Body of pancreas (tissue), 4 donors: Measurements from ENCODE around the gene CGAS. TPM values are rescaled to one million over a fixed set of nuclear protein-coding genes. Genes with fewer than 3 reads are reported as not detected.

ENCODE experiments used
- ATAC-seq: fragments of 150-250 bp; one replicate; pipeline ENCODE4 v1.9.1; 2016
- DNase-seq, 4 donors: peaks; one replicate each; pipeline ENCODE4 v3.0.0-alpha.2; 2019
- H3K27ac ChIP-seq, 4 donors: fragments of 200-600 bp; sonication (generic); 1 replicate in 3 of 4; 2 replicates in 1 of 4; pipeline versions ENCODE4 v1.5.1 to v1.6.1; 2016 to 2019; ENCODE audit warnings: mild to moderate bottlenecking in 1 of 4, mixed read lengths in 1 of 4, moderate library complexity in 1 of 4
- H3K27me3 ChIP-seq, 2 donors: fragments of 200-600 bp; sonication (generic); one replicate each; pipeline ENCODE4 v1.6.0; 2016; ENCODE audit warnings: mild to moderate bottlenecking in 1 of 2
- H3K36me3 ChIP-seq, 2 donors: fragments of 200-600 bp; sonication (generic); replicated peaks in 1 of 2; 2 replicates each; pipeline ENCODE4 v1.5.1; 2016; ENCODE audit warnings: low read depth in 2 of 2; ENCODE audit not compliant: insufficient read depth in 1 of 2
- H3K4me1 ChIP-seq: fragments of 200-600 bp; sonication (generic); one replicate; pipeline ENCODE4 v1.6.0; 2016
- H3K4me3 ChIP-seq, 2 donors: fragments of 200-600 bp; sonication (generic); 1 replicate in 1 of 2; 2 replicates in 1 of 2; pipeline ENCODE4 v1.5.1; 2016 to 2019
- H3K9me3 ChIP-seq, 3 donors: fragments of 200-600 bp; sonication (generic); 1 replicate in 2 of 3; 2 replicates in 1 of 3; pipeline ENCODE4 v1.5.1; 2016
- POLR2A ChIP-seq, 3 donors: fragments of 450-650 bp; IDR thresholded peaks; one replicate each; pipeline ENCODE4 v1.6.1; 2016; ENCODE audit warnings: antibody characterized with exemption in 3 of 3, mild to moderate bottlenecking in 2 of 3
- WGBS, 2 donors: methylation state at CpG; one replicate each; pipeline ENCODE4 v1.1.5; 2017; 5-methylcytosine and 5-hydroxymethylcytosine counted together
- intact Hi-C: fragments of 100-400 bp; cut with DNase I; formaldehyde crosslinking; loops from one replicate; pipeline ENCODE4 v1.15.1; 2023
- total RNA-seq, 2 donors: library from RNA; depleted of rRNA; stranded (reverse); fragments of >200 nt; gene quantifications; one replicate each; pipeline ENCODE4 v1.1.0, GENCODE V29; 2016
- TF ChIP-seq, protein P1 (sequence below), 7 experiments: fragments of 450-650 bp in 4 of 7; fragments of 200-600 bp in 3 of 7; sonication (generic) in 3 of 7; IDR thresholded peaks; one replicate each; pipeline ENCODE4 v1.5.1; 2016 to 2019; ENCODE audit warnings: antibody characterized with exemption in 7 of 7

The CGAS gene
- total RNA-seq, 2 donors from 2014 or later, result 3.1 to 4.0 TPM

DNA sequence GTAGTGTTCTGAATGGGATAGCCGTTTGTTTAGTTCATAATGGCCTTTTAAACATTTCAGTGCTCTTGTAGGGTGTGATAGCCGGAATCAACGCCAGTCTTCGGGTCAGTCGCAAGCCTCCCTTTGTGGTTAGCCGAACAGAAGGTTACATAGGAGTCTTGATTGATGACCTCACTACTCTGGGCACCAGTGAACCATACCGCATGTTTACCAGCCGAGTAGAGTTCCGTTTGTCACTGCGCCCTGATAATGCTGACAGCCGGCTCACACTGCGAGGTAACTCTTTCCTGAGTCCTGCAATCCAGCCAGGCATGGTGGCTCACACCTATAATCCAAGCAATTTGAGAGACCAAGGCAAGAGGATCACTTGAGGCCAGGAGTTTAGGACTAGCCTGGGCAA is 29.9 kb upstream of the CGAS start:
- Histone ChIP-seq H3K4me3 (no peak overlapping the region), H3K9me3 (no peaks in the 10 kb centered on the region), H3K4me1 (no peaks in the 10 kb centered on the region), H3K27me3 (no peaks in the 10 kb centered on the region), H3K27ac (no peak overlapping the region), H3K36me3 (peaks cover 15 to 28% of the 10 kb centered on the region in 2 donors)
- ATAC-seq, result no peak
- intact Hi-C loops, result no loop called here
- no peak for DNase-seq
- WGBS, 2 donors, result 70 to 86% methylated on average over 12 of the region's 12 CpGs
- TF ChIP-seq, protein P1, sequence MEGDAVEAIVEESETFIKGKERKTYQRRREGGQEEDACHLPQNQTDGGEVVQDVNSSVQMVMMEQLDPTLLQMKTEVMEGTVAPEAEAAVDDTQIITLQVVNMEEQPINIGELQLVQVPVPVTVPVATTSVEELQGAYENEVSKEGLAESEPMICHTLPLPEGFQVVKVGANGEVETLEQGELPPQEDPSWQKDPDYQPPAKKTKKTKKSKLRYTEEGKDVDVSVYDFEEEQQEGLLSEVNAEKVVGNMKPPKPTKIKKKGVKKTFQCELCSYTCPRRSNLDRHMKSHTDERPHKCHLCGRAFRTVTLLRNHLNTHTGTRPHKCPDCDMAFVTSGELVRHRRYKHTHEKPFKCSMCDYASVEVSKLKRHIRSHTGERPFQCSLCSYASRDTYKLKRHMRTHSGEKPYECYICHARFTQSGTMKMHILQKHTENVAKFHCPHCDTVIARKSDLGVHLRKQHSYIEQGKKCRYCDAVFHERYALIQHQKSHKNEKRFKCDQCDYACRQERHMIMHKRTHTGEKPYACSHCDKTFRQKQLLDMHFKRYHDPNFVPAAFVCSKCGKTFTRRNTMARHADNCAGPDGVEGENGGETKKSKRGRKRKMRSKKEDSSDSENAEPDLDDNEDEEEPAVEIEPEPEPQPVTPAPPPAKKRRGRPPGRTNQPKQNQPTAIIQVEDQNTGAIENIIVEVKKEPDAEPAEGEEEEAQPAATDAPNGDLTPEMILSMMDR (IDR thresholded peaks at IDR 0.05), result no peak
- TF ChIP-seq POLR2A (IDR thresholded peaks at IDR 0.05), result no peak

DNA sequence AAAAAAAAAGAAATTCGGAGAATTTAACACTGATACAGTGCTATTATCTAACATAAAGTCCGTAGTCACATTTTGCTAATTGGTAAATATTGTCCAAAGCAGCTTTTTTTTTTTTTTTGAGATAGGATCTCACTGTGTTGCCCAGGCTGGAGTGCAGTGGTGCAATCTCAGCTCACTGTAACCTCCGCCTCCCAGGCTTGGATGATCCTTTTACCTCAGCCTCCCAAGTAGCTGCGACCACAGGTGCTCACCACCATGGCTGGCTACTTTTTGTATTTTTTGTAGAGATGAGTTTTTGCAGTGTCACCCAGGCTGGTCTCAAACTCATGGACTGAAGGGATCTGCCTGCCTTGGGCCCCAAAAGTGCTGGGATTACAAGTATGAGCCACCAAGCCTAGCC is 25.3 kb upstream of the CGAS start:
- ATAC-seq (no peak), DNase-seq (no peak)
- H3K27ac ChIP-seq, result no peak overlapping the region
- WGBS, 2 donors, result 91 to 92% methylated on average over 4 of the region's 4 CpGs
- no peaks in the 10 kb centered on the region for H3K4me1 ChIP-seq
- intact Hi-C loops, result no loop called here
- no peaks in the 10 kb centered on the region for H3K27me3 ChIP-seq
- H3K4me3 ChIP-seq, result no peak overlapping the region
- H3K36me3 ChIP-seq, result peaks cover 19 to 26% of the 10 kb centered on the region in 2 donors
- TF ChIP-seq, protein P1 (IDR thresholded peaks at IDR 0.05), result no peak
- no peak for TF ChIP-seq POLR2A (IDR thresholded peaks at IDR 0.05)
- no peaks in the 10 kb centered on the region for H3K9me3 ChIP-seq

DNA sequence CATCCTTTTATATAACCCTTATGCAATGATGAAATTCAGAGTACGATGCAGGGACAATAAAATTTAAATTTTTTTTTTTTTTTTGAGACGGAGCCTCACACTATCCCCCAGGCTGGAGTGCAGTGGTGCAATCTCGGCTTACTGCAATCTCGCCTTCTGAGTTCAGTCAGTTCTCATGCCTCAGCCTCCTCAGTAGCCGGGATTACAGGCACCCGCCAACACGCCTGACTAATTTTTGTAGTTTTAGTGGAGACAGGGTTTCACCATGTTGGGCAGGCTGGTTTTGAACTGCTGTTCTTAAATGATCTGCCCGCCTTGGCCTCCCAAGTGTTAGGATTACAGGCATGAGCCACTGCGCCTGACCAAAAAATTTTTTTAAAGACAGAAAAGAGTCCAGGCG is 24.6 kb upstream of the CGAS start:
- Histone ChIP-seq H3K36me3 (peaks cover 12 to 21% of the 10 kb centered on the region in 2 donors), H3K4me3 (no peak overlapping the region), H3K27me3 (no peaks in the 10 kb centered on the region), H3K9me3 (no peaks in the 10 kb centered on the region), H3K4me1 (no peaks in the 10 kb centered on the region), H3K27ac (no peak overlapping the region)
- DNase-seq (no peak), ATAC-seq (no peak)
- 91 to 99% methylated on average over 9 to 10 of the region's 10 CpGs for WGBS, 2 donors
- intact Hi-C loops, result no loop called here
- no peak for TF ChIP-seq POLR2A (IDR thresholded peaks at IDR 0.05)
- TF ChIP-seq, protein P1 (IDR thresholded peaks at IDR 0.05), result no peak

DNA sequence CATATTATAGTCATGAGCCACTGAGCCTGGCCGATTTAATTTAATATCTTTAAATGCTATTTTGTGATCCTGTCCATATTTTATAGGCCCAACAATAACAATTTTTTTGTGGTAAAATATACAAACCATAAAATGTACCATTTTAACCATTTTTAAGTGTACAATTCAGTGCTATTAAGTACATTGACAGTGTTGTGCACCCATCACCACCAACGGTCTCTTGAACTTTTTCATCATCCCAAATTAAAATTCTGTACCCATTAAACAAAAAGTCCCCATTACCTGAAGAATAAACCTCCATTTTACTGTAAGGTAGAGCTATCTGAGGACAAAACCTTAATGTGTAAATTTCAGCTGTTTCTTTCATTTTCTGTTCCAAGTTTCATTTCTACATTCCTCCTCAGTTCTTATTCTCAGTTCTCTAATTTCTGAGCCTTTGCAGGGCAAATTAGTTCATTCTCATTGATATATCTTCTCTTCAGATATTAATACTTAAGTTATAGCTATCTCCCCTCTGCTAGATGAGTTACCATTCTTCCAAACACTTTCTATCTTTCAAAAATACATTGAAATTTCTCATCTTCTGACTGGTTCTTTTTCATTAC is 19.7 kb upstream of the CGAS start:
- no peak overlapping the region for H3K4me3 ChIP-seq
- DNase-seq, result no peak
- ATAC-seq, result no peak
- H3K4me1 ChIP-seq, result no peaks in the 10 kb centered on the region
- H3K27me3 ChIP-seq, result no peaks in the 10 kb centered on the region
- H3K36me3 ChIP-seq, result peaks cover 3 to 28% of the 10 kb centered on the region in 2 donors
- intact Hi-C loops, result no loop called here
- H3K27ac ChIP-seq, result no peak overlapping the region
- 70 to 76% methylated on average over 2 of the region's 2 CpGs for WGBS, 2 donors
- TF ChIP-seq, protein P1 (IDR thresholded peaks at IDR 0.05), result no peak
- TF ChIP-seq POLR2A (IDR thresholded peaks at IDR 0.05), result no peak
- no peaks in the 10 kb centered on the region for H3K9me3 ChIP-seq
